Adrenal gland (tissue), 12 donors: Measurements from ENCODE around the gene AMPD2. TPM values are rescaled to one million over a fixed set of nuclear protein-coding genes. Genes with fewer than 3 reads are reported as not detected.

Experiments
- DNase-seq, 7 donors: peaks; one replicate each; pipeline ENCODE4 v3.0.0-alpha.2; 2019 to 2020
- H3K27ac ChIP-seq, 5 donors: fragments of 200-600 bp; sonication (generic) in 4 of 5; 1 replicate in 3 of 5; 2 replicates in 2 of 5; pipeline versions ENCODE4 v1.5.1 to v1.8.0; 2016 to 2020; ENCODE audit warnings: mild to moderate bottlenecking in 1 of 5
- H3K27me3 ChIP-seq: fragments of 200-600 bp; 2 replicates; pipeline ENCODE4 v1.8.0; 2021
- H3K36me3 ChIP-seq, 2 donors: fragments of 200-600 bp; replicated peaks in 1 of 2; 1 replicate in 1 of 2; 2 replicates in 1 of 2; pipeline versions ENCODE4 v1.5.1 to v1.8.0; 2018 to 2022
- H3K4me1 ChIP-seq, 2 donors: fragments of 200-600 bp; replicated peaks in 1 of 2; 1 replicate in 1 of 2; 2 replicates in 1 of 2; pipeline versions ENCODE4 v1.5.1 to v1.8.0; 2018 to 2021
- H3K4me3 ChIP-seq, 4 donors: fragments of 200-600 bp; sonication (generic) in 3 of 4; one replicate each; pipeline ENCODE4 v1.5.1; 2016 to 2018
- H3K9me3 ChIP-seq, 3 donors: fragments of 200-600 bp; sonication (generic) in 1 of 3; replicated peaks in 1 of 3; 1 replicate in 2 of 3; 2 replicates in 1 of 3; pipeline versions ENCODE4 v1.5.1 to v1.8.0; 2016 to 2021
- POLR2A ChIP-seq, 2 donors: fragments of 450-650 bp; IDR thresholded peaks; one replicate each; pipeline ENCODE4 v1.6.1; 2017; ENCODE audit warnings: antibody characterized with exemption in 2 of 2, mild to moderate bottlenecking in 2 of 2, moderate library complexity in 1 of 2
- WGBS, 4 donors: extraction: QIAGEN DNeasy Blood & Tissue Kit in 2 of 4; methylation state at CpG; one replicate each; pipeline versions ENCODE4 v1.1.5 to v1.1.7; 2013 to 2017; 5-methylcytosine and 5-hydroxymethylcytosine counted together
- intact Hi-C, 2 donors: fragments of 100-400 bp; cut with DNase I; formaldehyde crosslinking; loops; one replicate each; pipeline versions ENCODE4 v1.14.1 to v1.15.0; 2022 to 2023
- polyA plus RNA-seq, 3 donors: library from polyadenylated mRNA; stranded (reverse); fragments of 200-250 nt in 2 of 3; fragments of 350-450 nt in 1 of 3; fragmentation: Illumina TruSeq in 1 of 3; extraction: RNeasy Lipid Tissue Mini Kit (QIAGEN cat#74804) in 1 of 3; gene quantifications; one replicate each; pipeline ENCODE4 v1.2.3, GENCODE V29; 2013 to 2014
- total RNA-seq, 9 donors: library from RNA; depleted of rRNA in 4 of 9; stranded (reverse); fragments of >200 nt in 4 of 9; fragments of 120-200 nt in 1 of 9; fragmentation: NEBNext Ultra II Directional in 1 of 9; extraction: Animal tissue kit (Norgen Biotek cat#: 25700) in 1 of 9; gene quantifications; one replicate each; pipeline versions ENCODE4 v1.1.0 to v1.2.4, GENCODE V29; 2013 to 2023
- TF ChIP-seq, protein P1 (sequence below), 6 experiments: fragments of 450-650 bp in 4 of 6; fragments of 200-600 bp in 2 of 6; sonication (generic) in 1 of 6; IDR thresholded peaks; 1 replicate in 5 of 6; 2 replicates in 1 of 6; pipeline versions ENCODE4 v1.5.1 to v1.8.0; 2016 to 2021; ENCODE audit warnings: antibody characterized with exemption in 6 of 6, mild to moderate bottlenecking in 2 of 6, moderate library complexity in 1 of 6
- donor health status: healthy with polysubstance abuse.
- donor health status: Bipolar disorder and iron deficiency.
- donor health status: DM: yes; HTN: yes; CAD: no.
- donor health status: DM: no; HTN: no; CAD: no.
- donor health status: DM: no; HTN: no; CAD: no.
- donor health status: DM: yes; HTN: yes; CAD: no.

AMPD2 gene
- total and polyA plus RNA-seq, 12 donors: 28.4 to 170 (median 69.2) TPM

DNA sequence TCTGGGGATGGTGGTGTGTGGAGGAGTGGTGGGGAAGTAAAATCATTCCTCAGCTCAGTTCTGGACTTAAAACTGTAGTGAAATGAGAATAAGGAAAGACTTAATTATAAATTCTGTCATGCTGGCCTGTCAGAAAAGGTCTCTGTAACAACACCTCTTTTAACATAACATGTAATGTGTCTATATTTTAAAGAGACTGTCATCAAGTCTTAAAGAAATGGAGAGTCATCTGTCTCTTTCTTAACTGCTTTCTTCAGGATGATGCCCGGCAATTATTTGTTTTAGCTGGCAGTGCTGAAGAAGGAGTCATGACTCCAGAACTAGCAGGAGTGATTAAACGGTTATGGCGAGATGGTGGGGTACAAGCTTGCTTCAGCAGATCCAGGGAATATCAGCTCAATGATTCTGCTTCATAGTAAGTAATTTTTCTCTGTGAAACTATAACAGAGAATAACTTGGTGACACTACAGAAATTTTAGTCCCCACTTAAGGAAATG is 40.6 kb upstream of the AMPD2 start:
- Histone ChIP-seq H3K36me3 (peaks cover 0 to 27% of the 10 kb centered on the region in 2 donors), H3K4me3 (no peak overlapping the region), H3K4me1 (no peaks in the 10 kb centered on the region), H3K9me3 (no peaks in the 10 kb centered on the region), H3K27me3 (no peaks in the 10 kb centered on the region), H3K27ac (no peak overlapping the region)
- no peak for DNase-seq
- no peak for TF ChIP-seq POLR2A (IDR thresholded peaks at IDR 0.05)
- TF ChIP-seq, protein P1, sequence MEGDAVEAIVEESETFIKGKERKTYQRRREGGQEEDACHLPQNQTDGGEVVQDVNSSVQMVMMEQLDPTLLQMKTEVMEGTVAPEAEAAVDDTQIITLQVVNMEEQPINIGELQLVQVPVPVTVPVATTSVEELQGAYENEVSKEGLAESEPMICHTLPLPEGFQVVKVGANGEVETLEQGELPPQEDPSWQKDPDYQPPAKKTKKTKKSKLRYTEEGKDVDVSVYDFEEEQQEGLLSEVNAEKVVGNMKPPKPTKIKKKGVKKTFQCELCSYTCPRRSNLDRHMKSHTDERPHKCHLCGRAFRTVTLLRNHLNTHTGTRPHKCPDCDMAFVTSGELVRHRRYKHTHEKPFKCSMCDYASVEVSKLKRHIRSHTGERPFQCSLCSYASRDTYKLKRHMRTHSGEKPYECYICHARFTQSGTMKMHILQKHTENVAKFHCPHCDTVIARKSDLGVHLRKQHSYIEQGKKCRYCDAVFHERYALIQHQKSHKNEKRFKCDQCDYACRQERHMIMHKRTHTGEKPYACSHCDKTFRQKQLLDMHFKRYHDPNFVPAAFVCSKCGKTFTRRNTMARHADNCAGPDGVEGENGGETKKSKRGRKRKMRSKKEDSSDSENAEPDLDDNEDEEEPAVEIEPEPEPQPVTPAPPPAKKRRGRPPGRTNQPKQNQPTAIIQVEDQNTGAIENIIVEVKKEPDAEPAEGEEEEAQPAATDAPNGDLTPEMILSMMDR (IDR thresholded peaks at IDR 0.05): no peak
- 82 to 85% (median 84%) methylated on average over 3 of the region's 3 CpGs for WGBS, 4 donors
- intact Hi-C loops: no loop called here

DNA sequence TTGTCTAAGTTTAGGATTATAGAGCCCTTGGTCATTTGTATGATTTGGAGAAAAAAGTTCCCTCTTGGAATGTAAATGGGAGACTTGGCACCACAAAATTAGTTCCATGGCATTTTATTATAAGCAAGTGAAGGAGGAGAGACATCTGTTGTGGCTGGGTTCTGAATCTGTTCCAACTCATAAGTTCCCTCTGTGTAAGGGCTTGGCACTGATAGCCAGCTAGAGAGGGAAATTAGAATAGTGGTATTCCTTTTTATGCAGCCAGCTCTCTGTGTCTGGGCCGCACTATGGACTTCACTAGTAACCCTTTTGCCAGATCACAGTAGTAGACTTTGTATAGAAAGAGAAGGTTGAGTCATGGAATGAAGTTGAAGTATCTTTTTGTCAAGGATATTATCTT is 40.1 kb upstream of the AMPD2 start:
- DNase-seq: no peak
- Histone ChIP-seq H3K9me3 (no peaks in the 10 kb centered on the region), H3K4me3 (no peak overlapping the region), H3K36me3 (peaks cover 0 to 30% of the 10 kb centered on the region in 2 donors), H3K27ac (no peak overlapping the region), H3K27me3 (no peaks in the 10 kb centered on the region), H3K4me1 (no peaks in the 10 kb centered on the region)
- TF ChIP-seq POLR2A (IDR thresholded peaks at IDR 0.05): no peak
- TF ChIP-seq, protein P1 (IDR thresholded peaks at IDR 0.05): no peak
- intact Hi-C loops: no loop called here
- 93 to 100% (median 94%) methylated on average over 1 of the region's 1 CpG for WGBS, 4 donors

DNA sequence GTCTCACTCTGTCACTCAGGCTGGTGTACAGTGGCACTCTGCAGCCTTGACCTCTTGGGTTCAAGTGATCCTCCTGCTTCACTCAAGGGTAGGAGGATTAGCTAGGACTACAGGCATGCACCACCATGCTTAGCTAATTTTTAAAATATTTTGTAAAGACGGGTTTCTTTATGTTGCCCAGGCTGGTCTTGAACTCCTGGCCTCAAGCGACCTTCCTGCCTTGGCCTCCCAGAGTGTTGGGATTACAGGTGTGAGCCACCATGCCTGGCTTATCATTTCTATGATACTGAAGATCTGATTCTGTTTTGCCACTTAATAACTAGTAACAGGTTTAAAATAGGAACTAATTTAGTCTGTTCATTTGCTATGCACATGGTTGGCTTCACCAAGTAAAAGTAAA is 37.6 kb upstream of the AMPD2 start:
- TF ChIP-seq, protein P1 (IDR thresholded peaks at IDR 0.05): no peak
- no peak for TF ChIP-seq POLR2A (IDR thresholded peaks at IDR 0.05)
- no peak for DNase-seq
- no peak overlapping the region for H3K27ac ChIP-seq
- no peaks in the 10 kb centered on the region for H3K27me3 ChIP-seq
- intact Hi-C loops: no loop called here
- peaks cover 0 to 56% of the 10 kb centered on the region in 2 donors for H3K36me3 ChIP-seq
- no peaks in the 10 kb centered on the region for H3K4me1 ChIP-seq
- no peaks in the 10 kb centered on the region for H3K9me3 ChIP-seq
- WGBS, 4 donors: 92 to 96% (median 96%) methylated on average over 2 of the region's 2 CpGs
- H3K4me3 ChIP-seq: no peak overlapping the region

DNA sequence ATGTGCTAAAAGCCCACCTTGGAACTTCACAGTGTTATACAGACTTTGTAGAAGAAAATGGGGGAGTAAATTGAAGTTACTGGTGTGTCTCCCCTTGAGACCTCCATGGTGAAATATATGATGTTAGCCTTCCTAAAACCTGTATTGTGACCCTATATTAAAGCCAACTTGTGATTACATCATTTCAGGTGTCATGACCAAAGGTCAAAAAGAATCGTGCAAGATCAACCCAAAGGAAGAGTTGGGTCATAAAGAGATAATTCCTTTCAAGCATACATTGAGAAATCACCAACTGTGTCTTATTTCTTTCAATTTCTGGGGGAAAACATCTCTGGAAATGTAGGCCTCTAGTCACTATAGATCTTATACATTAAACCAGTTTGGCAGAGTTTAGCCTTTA is 34.9 kb upstream of the AMPD2 start:
- no peaks in the 10 kb centered on the region for H3K27me3 ChIP-seq
- no peak for DNase-seq
- H3K9me3 ChIP-seq: no peaks in the 10 kb centered on the region
- 56 to 74% (median 73%) methylated on average over 1 of the region's 1 CpG for WGBS, 4 donors
- no peak overlapping the region for H3K4me3 ChIP-seq
- no peaks in the 10 kb centered on the region for H3K4me1 ChIP-seq
- no peak overlapping the region for H3K27ac ChIP-seq
- intact Hi-C loops: no loop called here
- peaks cover 0 to 72% of the 10 kb centered on the region in 2 donors for H3K36me3 ChIP-seq
- TF ChIP-seq, protein P1 (IDR thresholded peaks at IDR 0.05): no peak
- TF ChIP-seq POLR2A (IDR thresholded peaks at IDR 0.05): no peak
